ENCODE data around the gene EEF1AKMT3. TPM values are rescaled to one million over a fixed set of nuclear protein-coding genes. Genes with fewer than 3 reads are reported as not detected.

The EEF1AKMT3 gene
- total RNA-seq, 2 experiments from 2014 or later, result 4.0 to 4.3 TPM

GRCh38 chr12:57753756-57754337, 18.6 kb upstream of the EEF1AKMT3 start:
- POLR2A ChIA-PET, result interaction anchor here (0.6 to 2.3 kb wide), 5 partner anchors 11 to 233 kb away, joined by 3 to 8 read pairs (median 5); partner anchors contain the start of genes CYP27B1 and DDIT3
- CTCF ChIA-PET, result interaction anchor here (1.0 to 1.2 kb wide), 2 partner anchors 11 to 89 kb away, joined by 3 to 6 read pairs; no protein-coding TSS in a partner anchor

GRCh38 chr12:57754411-57755193, 17.8 kb upstream of the EEF1AKMT3 start, which contains the start of gene MARCHF9:
Gene MARCHF9, plus strand, starts transcription at chr12:57755103. Its CDS starts 426 bp downstream, at chr12:57755529.
- Mint-ChIP-seq H3K27me3 (no peaks in the 10 kb centered on the region), H3K36me3 (ENCODE audit: low read depth) (peaks cover 40% of the 10 kb centered on the region), H3K9me3 (no peaks in the 10 kb centered on the region), H3K4me1 (ENCODE audit: low read depth) (peaks cover 56% of the 10 kb centered on the region), H3K27ac (peak within 1 kb of the TSS; percentile 56), H3K4me3 (peak within 1 kb of the TSS; percentile 79)
- DNase-seq (peak; percentile 89), ATAC-seq (peak; percentile 60)
- intact Hi-C loops (cut with micrococcal nuclease), result no loop called here
- ChIA-PET POLR2A (interaction anchor here (0.6 to 2.4 kb wide), 6 partner anchors 10 to 234 kb away, joined by 3 to 9 read pairs (median 6); partner anchors contain the start of genes CYP27B1, DDIT3, EEF1AKMT3 and METTL1), CTCF (interaction anchor here (1.0 to 3.0 kb wide), 3 partner anchors 10 to 88 kb away, joined by 3 to 74 read pairs (median 6); partner anchors contain the start of gene CYP27B1)
- no peak for TF ChIP-seq CTCF (IDR thresholded peaks at IDR 0.05)

More at GRCh38 chr12:57753756-57754337, 18.6 kb upstream of the EEF1AKMT3 start:
- Mint-ChIP-seq H3K36me3 (ENCODE audit: low read depth) (peaks cover 42% of the 10 kb centered on the region), H3K4me3 (peak overlapping the region; percentile 74), H3K4me1 (ENCODE audit: low read depth) (peaks cover 54% of the 10 kb centered on the region), H3K27me3 (no peaks in the 10 kb centered on the region), H3K27ac (peak overlapping the region; percentile 56), H3K9me3 (no peaks in the 10 kb centered on the region)
- no peak for TF ChIP-seq CTCF (IDR thresholded peaks at IDR 0.05)
- DNase-seq, result no peak
- intact Hi-C loops (cut with micrococcal nuclease), result no loop called here
- no peak for ATAC-seq

DNA sequence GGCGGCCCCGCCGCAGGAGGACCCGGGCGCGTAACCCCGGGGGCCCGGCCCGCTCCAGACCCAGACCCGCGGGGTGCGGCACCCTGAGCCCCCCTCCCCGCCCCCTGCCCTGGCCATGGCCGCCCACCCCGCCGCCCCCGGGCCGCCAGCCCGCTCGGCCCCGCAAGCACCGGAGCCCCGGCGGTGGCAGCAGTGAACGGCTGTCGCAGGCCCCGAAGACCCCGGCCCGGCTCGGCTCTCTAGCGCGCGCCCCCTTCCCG, 17.3 kb upstream of the EEF1AKMT3 start:
- Mint-ChIP-seq H3K27me3 (no peaks in the 10 kb centered on the region), H3K4me1 (ENCODE audit: low read depth) (peaks cover 60% of the 10 kb centered on the region), H3K36me3 (ENCODE audit: low read depth) (peaks cover 42% of the 10 kb centered on the region), H3K27ac (no peak overlapping the region), H3K9me3 (no peaks in the 10 kb centered on the region), H3K4me3 (peak overlapping the region; percentile 35)
- ChIA-PET CTCF (interaction anchor here (3.0 kb wide), 1 partner anchor 11 kb away, joined by 74 read pairs; the partner anchor contains the start of gene CYP27B1), POLR2A (interaction anchor here (2.3 to 2.4 kb wide), 2 partner anchors 9 to 17 kb away, joined by 8 to 9 read pairs; partner anchors contain the start of genes EEF1AKMT3 and METTL1)
- DNase-seq, result no peak
- intact Hi-C loops (cut with micrococcal nuclease), result no loop called here
- no peak for TF ChIP-seq CTCF (IDR thresholded peaks at IDR 0.05)
- no peak for ATAC-seq

GRCh38 chr12:57755454-57756372, 16.7 kb upstream of the EEF1AKMT3 start:
- no peak for TF ChIP-seq CTCF (IDR thresholded peaks at IDR 0.05)
- H3K36me3 Mint-ChIP-seq (ENCODE audit: low read depth), result peaks cover 41% of the 10 kb centered on the region
- peak overlapping the region; percentile 79 for H3K4me3 Mint-ChIP-seq
- ATAC-seq, result no peak
- intact Hi-C loops (cut with micrococcal nuclease), result no loop called here
- H3K27ac Mint-ChIP-seq, result peak overlapping the region; percentile 21
- peaks cover 55% of the 10 kb centered on the region for H3K4me1 Mint-ChIP-seq (ENCODE audit: low read depth)
- ChIA-PET CTCF (interaction anchor here (0.7 to 3.0 kb wide), 21 partner anchors 11 to 231 kb away, joined by 3 to 74 read pairs (median 5); partner anchors contain the start of genes AVIL, CYP27B1, EEF1AKMT3 and METTL1), POLR2A (interaction anchor here (0.8 to 2.4 kb wide), 8 partner anchors 8 to 1126 kb away, joined by 3 to 10 read pairs (median 8); partner anchors contain the start of genes BAZ2A, EEF1AKMT3, METTL1 and TSPAN31)
- H3K9me3 Mint-ChIP-seq, result no peaks in the 10 kb centered on the region
- DNase-seq, result peak; percentile 39
- no peaks in the 10 kb centered on the region for H3K27me3 Mint-ChIP-seq

All from activated CD8-positive, alpha-beta T cell treated with anti-CD3 and anti-CD28 coated beads for 36 hours (primary cell).